ENCODE results near the gene LMO7. TPM values are rescaled to one million over a fixed set of nuclear protein-coding genes. Genes with fewer than 3 reads are reported as not detected.

The LMO7 gene
- total and polyA plus RNA-seq, 2 of the 4 experiments (the other 2 are of a cell fraction), result 266 to 367 TPM

GRCh38 chr13:75850916-75851315 lies 214.8 kb downstream of the LMO7 start:
- BruUV-seq (replicated peaks), result no TSS peak
- no peak overlapping the region for H2AK5ac ChIP-seq (ENCODE audit: low read depth, low read length)
- dilution Hi-C loops (cut with HindIII; ENCODE audit: low sequenced_read_pairs, unreplicated experiment) (no loop called here), in situ Hi-C loops (cut with MboI; ENCODE audit: low sequenced_read_pairs) (no loop called here), intact Hi-C loops (cut with micrococcal nuclease) (no loop called here)
- H4K91ac ChIP-seq (ENCODE audit: insufficient read depth, low read depth, low read length), result no peak overlapping the region
- DNase-seq (no peak), ATAC-seq (ENCODE audit: low read depth) (no peak; the same call in 1 of the 2 replicates)
- peaks cover 39% of the 10 kb centered on the region for H3K36me3 ChIP-seq (ENCODE audit: control insufficient read depth, insufficient read depth, low read length)
- no peak overlapping the region for H3K27ac ChIP-seq (ENCODE audit: insufficient read depth, low read length)
- H3K4ac ChIP-seq (ENCODE audit: low read depth, low read length), result no peak overlapping the region
- 0 out of 2 replicates have a peak overlapping the region, but pooled peaks have one; percentile 27 for H4K5ac ChIP-seq (ENCODE audit: low read depth, low read length)
- H2BK120ac ChIP-seq (ENCODE audit: low read depth, low read length), result no peak overlapping the region
- POLR2A ChIA-PET (ENCODE audit: unreplicated experiment), result no interaction called here
- H4K8ac ChIP-seq (ENCODE audit: low read depth in 2 of 2, low read length in 2 of 2), result no peak overlapping the region
- no peak for TF ChIP-seq BHLHE40 (IDR thresholded peaks at IDR 0.05; ENCODE audit: low read depth, low read length)
- TF ChIP-seq SMC3 (IDR thresholded peaks at IDR 0.05; ENCODE audit: low read depth, low read length), result no peak
- TF ChIP-seq RCOR1 (IDR thresholded peaks at IDR 0.05; ENCODE audit: insufficient replicate concordance, low read length), result no peak
- TF ChIP-seq RAD21 (IDR thresholded peaks at IDR 0.05; ENCODE audit: low read length), result no peak
- no peak for TF ChIP-seq RFX5 (IDR thresholded peaks at IDR 0.05; ENCODE audit: low read depth, low read length)
- TF ChIP-seq, protein P1, sequence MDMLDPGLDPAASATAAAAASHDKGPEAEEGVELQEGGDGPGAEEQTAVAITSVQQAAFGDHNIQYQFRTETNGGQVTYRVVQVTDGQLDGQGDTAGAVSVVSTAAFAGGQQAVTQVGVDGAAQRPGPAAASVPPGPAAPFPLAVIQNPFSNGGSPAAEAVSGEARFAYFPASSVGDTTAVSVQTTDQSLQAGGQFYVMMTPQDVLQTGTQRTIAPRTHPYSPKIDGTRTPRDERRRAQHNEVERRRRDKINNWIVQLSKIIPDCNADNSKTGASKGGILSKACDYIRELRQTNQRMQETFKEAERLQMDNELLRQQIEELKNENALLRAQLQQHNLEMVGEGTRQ (IDR thresholded peaks at IDR 0.05; ENCODE audit: low read depth, low read length), result peak; percentile 42
- TF ChIP-seq CEBPB (IDR thresholded peaks at IDR 0.05; ENCODE audit: low read depth, low read length), result no peak
- no peak overlapping the region for H3K23ac ChIP-seq (ENCODE audit: low read depth, low read length)
- no peak overlapping the region for H2AFZ ChIP-seq (replicated peaks; ENCODE audit: low read length, poor library complexity)
- no peak overlapping the region for H3K9ac ChIP-seq (ENCODE audit: low read depth, low read length)
- no peak overlapping the region for H2BK15ac ChIP-seq (ENCODE audit: low read depth, low read length)
- H4K20me1 ChIP-seq (ENCODE audit: insufficient read depth, low read length), result peaks cover 22% of the 10 kb centered on the region; the same call in 1 of the 2 replicates
- H3K56ac ChIP-seq (ENCODE audit: extremely low read depth, insufficient read depth, low read length), result no peak overlapping the region
- H3K27me3 ChIP-seq (ENCODE audit: control insufficient read depth, insufficient read depth, low read length), result no peaks in the 10 kb centered on the region
- no peak overlapping the region for H2BK5ac ChIP-seq (ENCODE audit: low read depth, low read length, poor library complexity, severe bottlenecking)
- H3K4me2 ChIP-seq (ENCODE audit: low read depth, low read length), result no peak overlapping the region
- CTCF ChIA-PET, result interaction anchor here (1.5 kb wide), 1 partner anchor 155 kb away, joined by 6 read pairs; no protein-coding TSS in a partner anchor
- H3K9me3 ChIP-seq (ENCODE audit: control insufficient read depth, insufficient read depth, low read length), result no peaks in the 10 kb centered on the region
- WGBS, 2 experiments (ENCODE audit: extremely low coverage in 2 of 2, insufficient read length in 1 of 2), result 92% methylated on average over 1 of the region's 3 CpGs; no CpG with 5 or more reads in 1 of the 2 experiments
- H3K4me1 ChIP-seq (ENCODE audit: control insufficient read depth, insufficient read depth, low read length), result no peaks in the 10 kb centered on the region
- H3K4me3 ChIP-seq (ENCODE audit: insufficient read depth, low read depth, low read length), result no peak overlapping the region
- H2BK20ac ChIP-seq (ENCODE audit: low read depth, low read length), result no peak overlapping the region
- H3K79me1 ChIP-seq (ENCODE audit: low read depth in 1 of 2, low read length in 2 of 2), result peaks cover 40 to 62% of the 10 kb centered on the region in 2 experiments
- no peak overlapping the region for H3K18ac ChIP-seq (ENCODE audit: low read depth, low read length)
- H3K9me1 ChIP-seq (ENCODE audit: insufficient read depth, low read length), result peaks cover 3% of the 10 kb centered on the region; the same call in 1 of the 2 replicates
- H2AK9ac ChIP-seq (replicated peaks; ENCODE audit: low read depth, low read length, poor library complexity), result no peak overlapping the region
- no peak overlapping the region for H3K14ac ChIP-seq (replicated peaks; ENCODE audit: low read depth, low read length)
